ENCODE results near the gene MBL2. TPM values are rescaled to one million over a fixed set of nuclear protein-coding genes. Genes with fewer than 3 reads are reported as not detected.

Gene MBL2
- under 1 TPM in 1 of 2 donors, not detected in 1; under 0.01 TPM for total RNA-seq

GRCh38 chr10:52772623-52773022 lies at the start of gene MBL2:
Gene MBL2, minus strand, starts transcription at chr10:52772784. Its CDS starts 1,149 bp downstream, at chr10:52771635.

All from melanocyte of skin (primary cell).